Uterus (tissue), 4 donors: ENCODE results near the gene PNLDC1. TPM values are rescaled to one million over a fixed set of nuclear protein-coding genes. Genes with fewer than 3 reads are reported as not detected.
A peak's percentile ranks its signal among the peaks of the same experiment; 100 is the strongest.
"Not testable (repeated sequence)": the region's sequence is repeated elsewhere in the genome, so short reads cannot be mapped to it uniquely, and the experiment has no call there.

ENCODE experiments used
- DNase-seq, 2 donors: peaks; one replicate each; pipeline ENCODE4 v3.0.0-alpha.2; 2019 to 2020
- H3K27ac ChIP-seq, 2 donors: fragments of 200-600 bp; sonication (generic); 1 replicate in 1 of 2; 2 replicates in 1 of 2; pipeline ENCODE4 v1.5.1; 2016 to 2018
- H3K27me3 ChIP-seq, 2 donors: fragments of 200-600 bp; sonication (generic); one replicate each; pipeline ENCODE4 v1.5.1; 2018 to 2019; ENCODE audit warnings: control low read depth in 1 of 2
- H3K36me3 ChIP-seq, 2 donors: fragments of 200-600 bp; sonication (generic); one replicate each; pipeline ENCODE4 v1.5.1; 2019; ENCODE audit warnings: control low read depth in 1 of 2
- H3K4me1 ChIP-seq, 2 donors: fragments of 200-600 bp; sonication (generic); one replicate each; pipeline ENCODE4 v1.5.1; 2018 to 2019; ENCODE audit warnings: control low read depth in 1 of 2
- H3K4me3 ChIP-seq, 2 donors: fragments of 200-600 bp; sonication (generic); 1 replicate in 1 of 2; 2 replicates in 1 of 2; pipeline ENCODE4 v1.5.1; 2018 to 2019; ENCODE audit warnings: mild to moderate bottlenecking in 1 of 2
- H3K9me3 ChIP-seq, 2 donors: fragments of 200-600 bp; sonication (generic); one replicate each; pipeline ENCODE4 v1.5.1; 2019; ENCODE audit warnings: control low read depth in 1 of 2
- POLR2A ChIP-seq, 2 donors: fragments of 450-650 bp; IDR thresholded peaks; one replicate each; pipeline ENCODE4 v1.6.1; 2016; ENCODE audit warnings: antibody characterized with exemption in 2 of 2, mild to moderate bottlenecking in 1 of 2, moderate library complexity in 1 of 2
- intact Hi-C: fragments of 100-400 bp; cut with DNase I; formaldehyde crosslinking; loops from one replicate; pipeline ENCODE4 v1.15.1; 2023; ENCODE audit warnings: low total_unique reads
- total RNA-seq, 4 donors: library from RNA; depleted of rRNA in 3 of 4; stranded (reverse); fragments of >200 nt in 3 of 4; gene quantifications; one replicate each; pipeline versions ENCODE4 v1.1.0 to v1.2.4, GENCODE V29; 2014 to 2023
- TF ChIP-seq, protein P1 (sequence below), 4 experiments: fragments of 200-600 bp in 2 of 4; fragments of 450-650 bp in 2 of 4; sonication (generic) in 2 of 4; IDR thresholded peaks; one replicate each; pipeline ENCODE4 v1.5.1; 2016 to 2019; ENCODE audit warnings: antibody characterized with exemption in 4 of 4, mild to moderate bottlenecking in 2 of 4, moderate library complexity in 1 of 4
- donor health status: DM: yes; HTN: yes; CAD: no.

PNLDC1 gene
- total RNA-seq, 4 donors from 2014 or later: 0.69 TPM; not detected in 3

DNA sequence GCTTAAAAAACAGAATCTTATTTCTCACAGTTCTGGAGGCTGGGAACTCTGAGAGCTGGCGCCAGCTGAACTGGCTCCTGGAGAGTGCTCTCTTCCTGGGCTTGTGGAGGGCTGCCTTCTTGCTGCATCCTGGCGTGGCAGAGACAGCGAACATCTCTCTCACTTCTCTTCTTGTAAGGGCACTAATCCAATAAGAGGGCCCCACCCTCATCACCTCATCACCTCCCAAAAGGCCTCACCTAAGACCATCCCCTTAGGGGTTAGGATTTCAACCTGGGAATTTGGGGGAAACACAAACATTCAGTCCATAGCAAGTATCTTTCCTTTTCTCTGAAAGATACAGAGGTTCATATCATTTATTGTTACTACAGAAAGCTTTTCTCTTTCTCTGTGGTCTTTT, 23.9 kb downstream of the PNLDC1 start:
- no peak overlapping the region for H3K27ac ChIP-seq
- no peaks in the 10 kb centered on the region for H3K27me3 ChIP-seq
- no peak for TF ChIP-seq POLR2A (IDR thresholded peaks at IDR 0.05)
- TF ChIP-seq, protein P1, sequence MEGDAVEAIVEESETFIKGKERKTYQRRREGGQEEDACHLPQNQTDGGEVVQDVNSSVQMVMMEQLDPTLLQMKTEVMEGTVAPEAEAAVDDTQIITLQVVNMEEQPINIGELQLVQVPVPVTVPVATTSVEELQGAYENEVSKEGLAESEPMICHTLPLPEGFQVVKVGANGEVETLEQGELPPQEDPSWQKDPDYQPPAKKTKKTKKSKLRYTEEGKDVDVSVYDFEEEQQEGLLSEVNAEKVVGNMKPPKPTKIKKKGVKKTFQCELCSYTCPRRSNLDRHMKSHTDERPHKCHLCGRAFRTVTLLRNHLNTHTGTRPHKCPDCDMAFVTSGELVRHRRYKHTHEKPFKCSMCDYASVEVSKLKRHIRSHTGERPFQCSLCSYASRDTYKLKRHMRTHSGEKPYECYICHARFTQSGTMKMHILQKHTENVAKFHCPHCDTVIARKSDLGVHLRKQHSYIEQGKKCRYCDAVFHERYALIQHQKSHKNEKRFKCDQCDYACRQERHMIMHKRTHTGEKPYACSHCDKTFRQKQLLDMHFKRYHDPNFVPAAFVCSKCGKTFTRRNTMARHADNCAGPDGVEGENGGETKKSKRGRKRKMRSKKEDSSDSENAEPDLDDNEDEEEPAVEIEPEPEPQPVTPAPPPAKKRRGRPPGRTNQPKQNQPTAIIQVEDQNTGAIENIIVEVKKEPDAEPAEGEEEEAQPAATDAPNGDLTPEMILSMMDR (IDR thresholded peaks at IDR 0.05): no peak
- no peak for DNase-seq
- intact Hi-C loops: no loop called here
- no peak overlapping the region for H3K4me3 ChIP-seq
- no peaks in the 10 kb centered on the region for H3K9me3 ChIP-seq
- H3K36me3 ChIP-seq: no peaks in the 10 kb centered on the region
- no peaks in the 10 kb centered on the region for H3K4me1 ChIP-seq

DNA sequence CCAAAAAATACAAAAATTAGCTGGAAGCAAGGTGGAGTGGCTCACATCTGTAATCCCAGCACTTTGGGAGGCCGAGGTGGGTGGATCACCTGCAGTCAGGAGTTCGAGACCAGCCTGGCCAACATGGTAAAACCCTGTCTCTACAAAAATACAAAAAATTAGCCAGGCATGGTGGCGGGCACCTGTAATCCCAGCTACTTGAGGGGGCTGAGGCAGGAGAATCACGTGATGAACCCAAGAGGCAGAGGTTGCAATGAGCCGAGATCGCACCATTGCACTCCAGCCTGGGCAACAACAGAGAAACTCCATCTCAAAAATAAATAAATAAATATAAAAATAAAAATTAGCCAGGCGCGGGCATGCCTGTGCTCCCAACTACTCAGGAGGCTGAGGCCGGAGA, 24.6 kb downstream of the PNLDC1 start:
- H3K4me3 ChIP-seq, H3K27me3 ChIP-seq, DNase-seq: not testable (repeated sequence)

DNA sequence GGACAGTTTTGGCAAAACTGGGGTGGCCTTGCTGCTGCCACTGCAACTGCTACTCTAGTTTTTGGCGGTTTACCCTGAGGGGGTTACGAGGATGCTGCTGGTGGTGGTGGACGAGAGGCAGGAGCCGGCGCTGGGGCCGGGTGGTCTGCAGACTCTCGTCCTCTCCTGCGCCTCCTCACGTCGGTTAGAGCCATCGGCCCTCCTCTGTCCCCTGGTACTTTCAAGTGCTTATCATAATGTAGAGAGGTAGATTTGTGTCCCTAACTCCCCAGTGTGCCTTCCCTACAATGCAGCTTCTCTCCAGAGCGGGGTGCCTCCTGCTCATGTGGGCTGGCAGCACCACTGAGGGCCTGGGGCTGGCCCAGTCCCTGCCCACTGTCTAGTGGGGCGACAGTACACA, 25.9 kb downstream of the PNLDC1 start:
- DNase-seq: no peak
- no peak for TF ChIP-seq POLR2A (IDR thresholded peaks at IDR 0.05)
- TF ChIP-seq, protein P1 (IDR thresholded peaks at IDR 0.05): no peak
- intact Hi-C loops: no loop called here
- H3K4me1 ChIP-seq: no peaks in the 10 kb centered on the region
- no peaks in the 10 kb centered on the region for H3K9me3 ChIP-seq
- H3K4me3 ChIP-seq: no peak overlapping the region
- H3K27ac ChIP-seq: no peak overlapping the region
- no peaks in the 10 kb centered on the region for H3K36me3 ChIP-seq
- no peaks in the 10 kb centered on the region for H3K27me3 ChIP-seq

More for the DNA sequence above, 24.6 kb downstream of the PNLDC1 start:
- intact Hi-C loops, H3K4me1 ChIP-seq, H3K27ac ChIP-seq, H3K36me3 ChIP-seq, H3K9me3 ChIP-seq: not testable (repeated sequence)

DNA sequence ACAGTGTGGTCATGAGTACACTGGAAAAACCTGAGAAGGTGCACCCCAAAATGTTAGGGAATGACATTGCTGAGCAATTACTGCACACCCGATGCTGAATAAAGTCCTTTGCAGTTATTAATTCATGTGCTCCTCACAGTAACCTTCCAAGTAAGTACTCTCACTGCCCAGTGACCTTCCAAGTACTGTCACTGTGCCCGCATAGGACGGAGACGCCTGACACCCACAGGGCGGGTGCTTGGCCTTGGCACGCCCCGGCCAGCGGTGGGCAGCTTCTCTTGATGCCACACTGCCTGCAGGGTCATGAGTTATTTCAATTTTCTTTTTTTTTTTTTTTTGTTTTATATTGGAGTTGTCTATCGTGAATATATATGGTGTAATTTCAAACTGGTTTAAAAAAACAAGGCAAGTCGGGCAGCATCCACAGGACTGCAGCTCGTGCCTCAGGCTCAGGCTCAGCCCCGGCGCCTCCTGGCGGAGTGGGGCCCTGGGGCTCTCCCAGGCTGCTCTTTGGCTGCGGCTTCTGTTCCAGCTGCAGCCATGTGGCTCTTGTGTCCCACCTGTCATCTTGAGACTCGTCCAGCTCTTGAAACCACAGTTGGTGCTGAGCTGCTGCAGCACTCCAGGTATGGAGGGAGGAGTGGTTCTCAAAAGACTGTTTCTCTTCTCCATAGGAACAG, 27.0 kb downstream of the PNLDC1 start:
- H3K4me3 ChIP-seq: no peak overlapping the region
- no peaks in the 10 kb centered on the region for H3K9me3 ChIP-seq
- H3K27ac ChIP-seq: peak overlapping the region in 1 of 2 donors; percentile 50
- no peaks in the 10 kb centered on the region for H3K4me1 ChIP-seq
- H3K36me3 ChIP-seq: no peaks in the 10 kb centered on the region
- TF ChIP-seq, protein P1 (IDR thresholded peaks at IDR 0.05): no peak
- no peak for TF ChIP-seq POLR2A (IDR thresholded peaks at IDR 0.05)
- DNase-seq: no peak
- H3K27me3 ChIP-seq: no peaks in the 10 kb centered on the region
- intact Hi-C loops: no loop called here

DNA sequence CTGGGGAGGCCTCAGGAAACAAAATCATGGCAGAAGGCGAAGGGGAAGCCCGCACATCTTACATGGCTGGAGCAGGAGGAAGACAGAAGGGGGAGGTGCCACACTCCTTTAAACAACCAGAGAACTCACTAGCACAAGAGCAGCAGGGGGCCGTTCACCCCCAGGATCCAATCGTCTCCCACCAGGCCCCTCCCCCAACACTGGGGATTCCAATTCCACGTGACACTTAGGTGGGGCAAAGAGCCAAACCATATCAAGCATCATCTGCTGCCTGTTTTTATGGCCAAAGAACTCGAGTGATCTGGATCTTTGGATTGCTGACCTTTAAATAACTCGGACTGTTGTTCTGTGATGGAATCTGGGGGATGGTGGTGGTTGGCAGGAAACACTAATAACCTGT, 28.0 kb downstream of the PNLDC1 start:
- intact Hi-C loops: no loop called here
- no peaks in the 10 kb centered on the region for H3K27me3 ChIP-seq
- H3K36me3 ChIP-seq: no peaks in the 10 kb centered on the region
- DNase-seq: peak; percentile 41 to 48
- H3K4me3 ChIP-seq: no peak overlapping the region
- no peaks in the 10 kb centered on the region for H3K4me1 ChIP-seq
- H3K9me3 ChIP-seq: no peaks in the 10 kb centered on the region
- TF ChIP-seq POLR2A (IDR thresholded peaks at IDR 0.05): no peak
- TF ChIP-seq, protein P1 (IDR thresholded peaks at IDR 0.05): no peak
- peak overlapping the region; percentile 9 to 50 for H3K27ac ChIP-seq
